ENCODE data around the gene HOXC9.
A peak's percentile ranks its signal among the peaks of the same experiment; 100 is the strongest.

HOXC9 gene

GRCh38 chr12:54029529-54030441 is 29.8 kb downstream of the HOXC9 start:
- no peak for TF ChIP-seq CTCF (IDR thresholded peaks at IDR 0.05; ENCODE audit: control extremely low read depth, extremely low read depth, low read depth, missing control alignments)
- POLR2A ChIA-PET: no interaction called here
- CTCF ChIA-PET: interaction anchor here (0.7 to 10.1 kb wide), 6 partner anchors 23 to 185 kb away, joined by 3 to 214 read pairs (median 108); partner anchors contain the start of genes HOXC8 and SMUG1

GRCh38 chr12:54030442-54030801 is 30.5 kb downstream of the HOXC9 start:
- CTCF ChIA-PET: interaction anchor here (0.7 to 10.1 kb wide), 11 partner anchors 8 to 184 kb away, joined by 3 to 214 read pairs (median 26); partner anchors contain the start of genes HOXC10, HOXC8 and SMUG1
- POLR2A ChIA-PET: no interaction called here
- no peak for DNase-seq (ENCODE audit: extremely low spot score)
- TF ChIP-seq CTCF (IDR thresholded peaks at IDR 0.05; ENCODE audit: control extremely low read depth, extremely low read depth, low read depth, missing control alignments): no peak

More at GRCh38 chr12:54029529-54030441, 29.8 kb downstream of the HOXC9 start:
- DNase-seq (ENCODE audit: extremely low spot score): no peak

GRCh38 chr12:54030889-54031471 is 31.0 kb downstream of the HOXC9 start:
- DNase-seq (ENCODE audit: extremely low spot score): no peak
- CTCF ChIA-PET: interaction anchor here (0.7 to 10.1 kb wide), 16 partner anchors 9 to 184 kb away, joined by 4 to 214 read pairs (median 12); partner anchors contain the start of genes HOXC10, HOXC4, HOXC8 and SMUG1
- TF ChIP-seq CTCF (IDR thresholded peaks at IDR 0.05; ENCODE audit: control extremely low read depth, extremely low read depth, low read depth, missing control alignments): no peak
- POLR2A ChIA-PET: no interaction called here

GRCh38 chr12:54031480-54031879 is 31.5 kb downstream of the HOXC9 start:
- TF ChIP-seq CTCF (IDR thresholded peaks at IDR 0.05; ENCODE audit: control extremely low read depth, extremely low read depth, low read depth, missing control alignments): no peak
- POLR2A ChIA-PET: no interaction called here
- DNase-seq (ENCODE audit: extremely low spot score): no peak
- CTCF ChIA-PET: interaction anchor here (0.7 to 10.1 kb wide), 29 partner anchors 9 to 183 kb away, joined by 4 to 214 read pairs (median 8); partner anchors contain the start of genes HOXC10, HOXC4, HOXC8 and SMUG1

DNA sequence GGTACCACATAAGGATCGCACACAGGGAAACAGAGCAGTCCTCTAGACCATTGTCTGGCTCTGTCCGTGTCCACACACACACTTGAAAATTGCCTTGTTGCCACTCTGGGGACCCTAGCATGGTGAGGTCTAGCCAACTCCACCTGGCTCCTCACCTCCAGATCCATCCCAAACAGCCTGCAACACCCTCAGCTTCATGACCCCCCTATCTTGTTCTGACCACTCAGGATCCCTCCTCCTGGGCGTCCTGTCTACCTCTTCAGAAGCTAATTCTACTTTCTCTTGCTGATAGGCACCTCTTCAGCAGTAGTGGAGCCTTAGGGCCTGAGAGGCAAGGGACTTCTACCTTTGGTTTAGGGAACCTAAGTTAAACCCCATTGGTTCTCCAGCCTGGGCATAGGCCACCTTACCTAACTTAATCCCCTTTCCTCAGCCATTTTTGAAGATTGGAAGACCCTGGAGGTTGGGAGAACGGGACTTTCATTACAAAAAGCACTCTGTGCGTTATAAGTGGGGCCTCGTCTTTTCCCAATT is 32.2 kb downstream of the HOXC9 start:
- POLR2A ChIA-PET: no interaction called here
- CTCF ChIA-PET: interaction anchor here (0.6 to 10.1 kb wide), 43 partner anchors 9 to 347 kb away, joined by 3 to 214 read pairs (median 6); partner anchors contain the start of genes HOXC10, HOXC4, HOXC8 and SMUG1
- no peak for TF ChIP-seq CTCF (IDR thresholded peaks at IDR 0.05; ENCODE audit: control extremely low read depth, extremely low read depth, low read depth, missing control alignments)
- DNase-seq (ENCODE audit: extremely low spot score): no peak

GRCh38 chr12:54032627-54033100 is 32.7 kb downstream of the HOXC9 start, which contains the start of gene HOXC5:
Gene HOXC5, plus strand, starts transcription at chr12:54033050. Its CDS starts 73 bp downstream, at chr12:54033123.
- TF ChIP-seq CTCF (IDR thresholded peaks at IDR 0.05; ENCODE audit: control extremely low read depth, extremely low read depth, low read depth, missing control alignments): peak; percentile 93
- ChIA-PET POLR2A (no interaction called here), CTCF (interaction anchor here (0.6 to 10.1 kb wide), 45 partner anchors 9 to 346 kb away, joined by 3 to 214 read pairs (median 5); partner anchors contain the start of genes HOXC10, HOXC4, HOXC8 and SMUG1)
- DNase-seq (ENCODE audit: extremely low spot score): peak; percentile 86

All from GM10248 (cell line).